Colonic mucosa (tissue), 4 donors: ENCODE results near the gene SPATA13. TPM values are rescaled to one million over a fixed set of nuclear protein-coding genes. Genes with fewer than 3 reads are reported as not detected.
A peak's percentile ranks its signal among the peaks of the same experiment; 100 is the strongest.
"Not testable (repeated sequence)": the region's sequence is repeated elsewhere in the genome, so short reads cannot be mapped to it uniquely, and the experiment has no call there.

Source experiments
- DNase-seq: peaks from one replicate; pipeline ENCODE4 v3.0.0-alpha.2; 2020
- H3K27ac ChIP-seq: fragments of 200-600 bp; one replicate; pipeline ENCODE4 v1.8.0; 2021
- H3K27me3 ChIP-seq: fragments of 200-600 bp; one replicate; pipeline ENCODE4 v1.8.0; 2021
- H3K36me3 ChIP-seq: fragments of 200-600 bp; one replicate; pipeline ENCODE4 v1.8.0; 2021
- H3K4me1 ChIP-seq: fragments of 200-600 bp; one replicate; pipeline ENCODE4 v1.8.0; 2021; ENCODE audit warnings: mild to moderate bottlenecking
- H3K4me3 ChIP-seq: fragments of 200-600 bp; one replicate; pipeline ENCODE4 v1.8.0; 2021
- H3K9ac ChIP-seq, 2 donors: one replicate each; pipeline ENCODE4 v1.7.0; 2013; ENCODE audit warnings: control low read depth in 2 of 2, low read depth in 2 of 2, low read length in 2 of 2
- H3K9me3 ChIP-seq: fragments of 200-600 bp; one replicate; pipeline ENCODE4 v1.8.0; 2021
- CTCF ChIP-seq: fragments of 200-600 bp; IDR thresholded peaks from one replicate; pipeline ENCODE4 v1.8.0; 2022; ENCODE audit warnings: antibody characterized with exemption, mild to moderate bottlenecking
- intact Hi-C: fragments of 100-400 bp; cut with DNase I; formaldehyde crosslinking; loops from one replicate; pipeline ENCODE4 v1.14.1; 2022
- total RNA-seq, 2 donors: library from RNA; stranded (reverse); fragmentation: NEBNext Ultra II Directional in 1 of 2; extraction: Animal tissue kit (Norgen Biotek cat#: 25700) in 1 of 2; gene quantifications; one replicate each; pipeline ENCODE4 v1.2.1, GENCODE V29; 2021
- donor health status: healthy.
- donor health status: DM: no; HTN: no; CAD: no.
- donor health status: DM: no; HTN: no; CAD: no.

Gene SPATA13
- total RNA-seq, 2 donors from 2014 or later: 41.5 to 43.8 TPM

DNA sequence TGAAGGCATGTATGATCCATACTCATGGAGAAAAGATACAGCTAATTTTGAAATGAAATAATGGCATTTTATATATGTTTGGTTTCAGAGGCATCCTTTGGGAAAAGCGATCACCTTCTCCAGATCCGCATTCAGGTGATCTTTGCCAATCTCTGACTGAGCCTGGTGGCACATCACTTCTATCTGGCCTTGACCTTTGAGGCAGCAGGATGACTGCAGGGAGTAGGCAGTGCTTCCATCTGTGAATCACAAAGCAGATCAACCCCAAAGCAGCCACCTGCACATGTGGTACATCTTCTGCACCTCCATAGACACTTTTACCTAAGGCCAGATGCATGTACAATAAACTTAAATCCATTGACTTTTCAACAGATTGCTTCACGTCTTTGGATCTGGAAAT is 53.4 kb downstream of the SPATA13 start:
- Histone ChIP-seq H3K36me3 (no peaks in the 10 kb centered on the region), H3K4me3 (no peak overlapping the region), H3K9me3 (no peaks in the 10 kb centered on the region), H3K27ac (no peak overlapping the region), H3K27me3 (no peaks in the 10 kb centered on the region), H3K9ac (no peak overlapping the region), H3K4me1 (no peaks in the 10 kb centered on the region)
- no peak for TF ChIP-seq CTCF
- no peak for DNase-seq
- intact Hi-C loops: no loop called here

- no peaks in the 10 kb centered on the region for H3K27me3 ChIP-seq
- no peak for TF ChIP-seq CTCF
- no peak overlapping the region for H3K27ac ChIP-seq
- no peaks in the 10 kb centered on the region for H3K4me1 ChIP-seq
- no peaks in the 10 kb centered on the region for H3K9me3 ChIP-seq
- no peaks in the 10 kb centered on the region for H3K36me3 ChIP-seq
- no peak overlapping the region for H3K9ac ChIP-seq
- intact Hi-C loops: no loop called here
- no peak for DNase-seq
- no peak overlapping the region for H3K4me3 ChIP-seq
Observed at GRCh38 chr13:24214528-24214927, 54.0 kb downstream of the SPATA13 start.

DNA sequence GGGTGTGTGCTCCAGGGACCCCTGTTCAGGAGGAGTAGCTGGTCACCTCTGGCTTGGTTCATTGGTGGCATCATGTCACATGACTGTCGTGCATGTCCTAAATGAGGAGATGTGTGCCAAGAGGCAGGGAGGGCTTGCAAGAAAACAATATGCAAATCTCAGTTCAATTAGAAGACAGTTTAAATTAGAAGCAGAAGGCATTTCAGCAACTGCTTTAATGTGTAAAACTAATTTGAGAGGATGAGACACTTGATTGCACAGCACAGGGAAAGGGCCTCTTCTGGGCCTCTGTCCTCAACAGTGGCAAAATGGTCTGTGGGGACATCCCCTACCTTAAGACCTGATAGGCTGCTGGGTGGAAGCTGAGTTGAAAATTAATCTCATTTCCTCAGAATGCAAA is 54.6 kb downstream of the SPATA13 start:
- no peaks in the 10 kb centered on the region for H3K27me3 ChIP-seq
- DNase-seq: no peak
- H3K4me1 ChIP-seq: no peaks in the 10 kb centered on the region
- no peak for TF ChIP-seq CTCF
- no peak overlapping the region for H3K4me3 ChIP-seq
- intact Hi-C loops: no loop called here
- H3K36me3 ChIP-seq: no peaks in the 10 kb centered on the region
- no peak overlapping the region for H3K27ac ChIP-seq
- H3K9me3 ChIP-seq: no peaks in the 10 kb centered on the region
- H3K9ac ChIP-seq: no peak overlapping the region

GRCh38 chr13:24215732-24216131 is 55.2 kb downstream of the SPATA13 start:
- no peak overlapping the region for H3K9ac ChIP-seq
- intact Hi-C loops: no loop called here
- H3K27me3 ChIP-seq: no peaks in the 10 kb centered on the region
- no peak overlapping the region for H3K4me3 ChIP-seq
- TF ChIP-seq CTCF: no peak
- DNase-seq: no peak
- H3K36me3 ChIP-seq: no peaks in the 10 kb centered on the region
- H3K9me3 ChIP-seq: no peaks in the 10 kb centered on the region
- no peaks in the 10 kb centered on the region for H3K4me1 ChIP-seq
- no peak overlapping the region for H3K27ac ChIP-seq

DNA sequence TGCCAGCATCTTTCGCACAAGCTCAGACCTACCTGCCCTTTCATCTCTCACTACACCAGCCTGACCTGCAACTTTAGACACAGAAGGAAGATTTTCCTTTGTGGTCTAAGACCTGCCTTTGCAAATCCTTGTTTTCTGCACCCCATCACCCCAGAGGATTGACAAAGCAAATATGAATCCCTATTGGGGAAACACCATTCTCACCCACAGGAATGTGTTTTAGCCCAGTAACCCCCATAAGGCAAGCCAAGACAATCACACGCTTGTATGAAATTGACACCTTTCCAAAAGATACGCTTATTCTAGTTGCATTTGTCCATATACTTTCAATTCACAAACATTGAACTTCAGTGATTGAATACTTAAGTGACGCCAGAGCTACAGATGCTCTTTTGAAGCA is 55.7 kb downstream of the SPATA13 start:
- Histone ChIP-seq H3K27me3 (no peaks in the 10 kb centered on the region), H3K4me3 (no peak overlapping the region), H3K4me1 (no peaks in the 10 kb centered on the region), H3K36me3 (no peaks in the 10 kb centered on the region), H3K9me3 (no peaks in the 10 kb centered on the region), H3K27ac (no peak overlapping the region), H3K9ac (no peak overlapping the region)
- no peak for DNase-seq
- intact Hi-C loops: no loop called here
- no peak for TF ChIP-seq CTCF

DNA sequence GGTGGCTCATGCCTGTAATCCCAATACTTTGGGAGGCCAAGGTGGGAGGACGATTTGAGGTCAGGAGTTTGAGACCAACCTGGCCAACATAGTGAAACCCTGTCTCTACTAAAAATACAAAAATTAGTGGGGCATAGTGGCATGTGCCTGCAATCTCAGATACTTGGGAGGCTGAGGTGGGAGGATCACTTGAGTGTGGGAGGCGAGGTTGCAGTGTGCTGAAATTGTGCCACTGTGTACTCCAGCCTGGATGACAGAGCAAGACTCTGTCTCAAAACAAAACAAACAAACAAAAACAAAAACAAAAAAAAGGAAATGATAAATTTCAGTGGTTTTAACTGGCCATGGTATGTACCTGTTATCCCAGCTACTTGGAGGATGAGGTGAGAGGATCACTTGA is 56.3 kb downstream of the SPATA13 start:
- intact Hi-C loops, H3K36me3 ChIP-seq, DNase-seq, H3K4me1 ChIP-seq, H3K4me3 ChIP-seq, H3K9me3 ChIP-seq, H3K27me3 ChIP-seq, H3K9ac ChIP-seq: not testable (repeated sequence)
- peak overlapping the region; percentile 51 for H3K27ac ChIP-seq
